HEK293T (cell line): Measurements from ENCODE around the gene TIE1.

Source experiments
- CTCF ChIA-PET: fragments of 350-600 bp; formaldehyde crosslinking; extraction: SDS; loops from one replicate; lab custom pipeline; 2021; ENCODE audit warnings: antibody characterized with exemption, inconsistent platforms; lab: Yijun Ruan, JAX
- POLR2A ChIA-PET: fragments of 350-600 bp; formaldehyde crosslinking; extraction: SDS; loops from one replicate; lab custom pipeline; 2020; ENCODE audit warnings: antibody characterized with exemption, inconsistent platforms; lab: Yijun Ruan, JAX
- DNase-seq: peaks from one replicate; pipeline ENCODE4 v3.0.0; 2012; ENCODE audit warnings: mixed read lengths; ENCODE audit errors: extremely low spot score
- ARNT ChIP-seq: fragments of 450-650 bp; IDR thresholded peaks from 2 replicates; pipeline ENCODE4 v1.6.1; 2017; ENCODE audit warnings: mild to moderate bottlenecking
- BHLHE40 ChIP-seq: fragments of 450-650 bp; IDR thresholded peaks from 2 replicates; pipeline ENCODE4 v1.6.1; 2016; ENCODE audit warnings: mild to moderate bottlenecking, moderate library complexity, borderline replicate concordance
- CTBP1 ChIP-seq: fragments of 450-650 bp; IDR thresholded peaks from 2 replicates; pipeline ENCODE4 v1.6.1; 2016; ENCODE audit warnings: borderline replicate concordance
- ELF4 ChIP-seq: fragments of 450-650 bp; IDR thresholded peaks from 2 replicates; pipeline ENCODE4 v1.6.1; 2017; ENCODE audit warnings: antibody characterized with exemption
- FOXA1 ChIP-seq: fragments of 450-650 bp; IDR thresholded peaks from 2 replicates; pipeline ENCODE4 v1.6.1; 2016; ENCODE audit warnings: mild to moderate bottlenecking
- FOXK2 ChIP-seq: fragments of 450-650 bp; IDR thresholded peaks from 2 replicates; pipeline ENCODE4 v1.6.1; 2016; ENCODE audit warnings: mild to moderate bottlenecking
- FOXM1 ChIP-seq: fragments of 450-650 bp; IDR thresholded peaks from 2 replicates; pipeline ENCODE4 v1.6.1; 2017; ENCODE audit warnings: mild to moderate bottlenecking, borderline replicate concordance
- HDGF ChIP-seq: fragments of 450-650 bp; IDR thresholded peaks from 2 replicates; pipeline ENCODE4 v1.6.1; 2017; ENCODE audit warnings: antibody characterized with exemption, borderline replicate concordance
- L3MBTL2 ChIP-seq: fragments of 450-650 bp; conservative IDR thresholded peaks from 2 replicates; pipeline ENCODE4 v1.6.1; 2016; ENCODE audit warnings: mild to moderate bottlenecking
- LEF1 ChIP-seq: fragments of 450-650 bp; IDR thresholded peaks from 2 replicates; pipeline ENCODE4 v1.6.1; 2017; ENCODE audit warnings: mild to moderate bottlenecking, borderline replicate concordance
- NFRKB ChIP-seq: fragments of 450-650 bp; IDR thresholded peaks from 2 replicates; pipeline ENCODE4 v1.6.1; 2016; ENCODE audit warnings: mild to moderate bottlenecking, moderate library complexity
- SP1 ChIP-seq: fragments of 450-650 bp; IDR thresholded peaks from 2 replicates; pipeline ENCODE4 v1.6.1; 2017
- SUZ12 ChIP-seq: fragments of 450-650 bp; IDR thresholded peaks from 2 replicates; pipeline ENCODE4 v1.6.1; 2016; ENCODE audit warnings: mild to moderate bottlenecking
- TARDBP ChIP-seq: fragments of 450-650 bp; IDR thresholded peaks from 2 replicates; pipeline ENCODE4 v1.6.1; 2016
- ZNF384 ChIP-seq: fragments of 450-650 bp; IDR thresholded peaks from 2 replicates; pipeline ENCODE4 v1.6.1; 2016
- TF ChIP-seq, protein P1 (sequence below): fragments of 450-650 bp; IDR thresholded peaks from 2 replicates; pipeline ENCODE4 v1.6.1; 2016

TIE1 gene

DNA sequence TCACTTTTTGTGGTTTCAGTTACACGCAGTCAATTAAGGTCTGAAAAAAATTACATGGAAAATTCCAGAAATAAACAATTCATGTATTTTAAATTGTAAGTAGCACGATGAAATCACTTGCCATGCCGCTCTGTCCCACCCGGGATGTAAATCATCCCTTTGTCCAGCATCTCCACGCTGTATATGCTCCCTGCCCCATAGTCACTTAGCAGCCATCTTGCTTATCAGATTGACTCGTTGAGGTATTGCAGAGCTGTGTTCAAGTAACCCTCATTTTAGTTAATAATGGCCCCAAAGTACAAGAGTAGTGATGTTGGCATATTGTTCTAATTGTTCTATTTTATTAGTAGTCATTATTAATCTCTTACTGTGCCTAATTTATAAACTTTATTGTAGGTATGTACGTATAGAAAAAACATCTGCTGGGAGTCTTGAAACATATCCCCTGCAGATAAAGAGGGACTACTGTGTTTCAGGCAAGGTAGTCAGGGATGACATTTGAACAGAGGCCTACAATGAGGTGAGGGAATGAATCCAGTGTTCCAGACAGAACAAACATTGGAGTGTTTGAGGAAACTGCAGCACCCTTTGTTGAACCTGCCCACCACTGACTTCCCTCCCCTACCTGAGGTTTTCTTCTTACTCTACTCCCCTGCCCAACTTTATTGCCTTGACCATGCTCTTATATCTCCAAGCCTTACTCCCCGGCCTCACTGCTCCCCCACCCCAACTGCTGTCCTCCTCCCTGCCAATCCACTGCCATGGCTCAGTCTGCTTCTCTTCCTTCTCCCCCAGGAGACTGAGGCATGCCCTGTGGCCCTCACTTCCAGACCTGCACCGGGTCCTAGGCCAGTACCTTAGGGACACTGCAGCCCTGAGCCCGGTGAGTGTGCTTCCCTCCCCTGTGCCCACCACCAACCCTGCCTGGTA is 50.9 kb downstream of the TIE1 start:
- POLR2A ChIA-PET = interaction anchor here (0.8 kb wide), 1 partner anchor 37 kb away, joined by 3 read pairs; no protein-coding TSS in a partner anchor
- DNase-seq = no peak
- TF ChIP-seq NFRKB (no peak), TARDBP (no peak), LEF1 (no peak), ARNT (no peak), FOXM1 (no peak), L3MBTL2 (no peak), ELF4 (no peak), SP1 (no peak), ZNF384 (no peak), HDGF (no peak), BHLHE40 (no peak), CTBP1 (no peak), SUZ12 (no peak), FOXA1 (no peak), FOXK2 (no peak)
- TF ChIP-seq, protein P1, sequence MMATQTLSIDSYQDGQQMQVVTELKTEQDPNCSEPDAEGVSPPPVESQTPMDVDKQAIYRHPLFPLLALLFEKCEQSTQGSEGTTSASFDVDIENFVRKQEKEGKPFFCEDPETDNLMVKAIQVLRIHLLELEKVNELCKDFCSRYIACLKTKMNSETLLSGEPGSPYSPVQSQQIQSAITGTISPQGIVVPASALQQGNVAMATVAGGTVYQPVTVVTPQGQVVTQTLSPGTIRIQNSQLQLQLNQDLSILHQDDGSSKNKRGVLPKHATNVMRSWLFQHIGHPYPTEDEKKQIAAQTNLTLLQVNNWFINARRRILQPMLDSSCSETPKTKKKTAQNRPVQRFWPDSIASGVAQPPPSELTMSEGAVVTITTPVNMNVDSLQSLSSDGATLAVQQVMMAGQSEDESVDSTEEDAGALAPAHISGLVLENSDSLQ = no peak
- CTCF ChIA-PET = no interaction called here

DNA sequence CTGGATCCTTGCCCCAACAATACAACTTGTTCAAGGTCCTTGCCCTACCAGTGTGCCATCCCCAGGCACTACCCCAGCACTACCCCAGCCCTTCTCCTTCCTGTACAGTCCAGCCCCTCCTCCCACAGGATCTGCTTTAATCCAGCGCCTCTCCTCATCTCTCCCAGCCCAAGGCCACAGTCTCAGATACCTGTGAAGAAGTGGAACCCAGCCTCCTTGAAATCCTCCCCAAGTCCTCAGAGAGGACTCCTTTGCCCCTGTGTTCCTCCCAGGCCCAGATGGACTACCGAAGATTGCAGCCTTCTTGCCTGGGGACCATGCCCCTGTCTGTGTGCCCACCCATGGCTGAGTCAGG is 51.5 kb downstream of the TIE1 start:
- CTCF ChIA-PET = no interaction called here

DNA sequence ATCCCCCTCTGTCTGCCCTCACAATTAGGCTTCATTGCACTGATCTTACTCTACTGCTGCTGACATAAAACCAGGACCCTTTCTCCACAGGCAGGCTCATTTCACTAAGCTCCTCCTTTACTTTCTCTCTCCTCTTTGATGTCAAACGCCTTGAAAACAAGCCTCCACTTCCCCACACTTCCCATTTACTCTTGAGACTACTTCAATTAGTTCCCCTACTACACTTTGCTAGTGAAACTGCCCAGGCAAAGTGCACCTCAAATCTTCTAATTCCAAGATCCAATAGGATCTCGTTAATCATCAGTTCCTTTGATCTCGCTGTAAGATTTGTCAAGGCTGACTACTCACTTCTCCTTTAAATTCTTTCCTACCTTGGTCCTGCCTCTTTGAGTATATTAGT is 52.1 kb downstream of the TIE1 start:
- POLR2A ChIA-PET = interaction anchor here (1.1 kb wide), 1 partner anchor 297 kb away, joined by 3 read pairs; the partner anchor contains the start of gene KDM4A
- CTCF ChIA-PET = no interaction called here
- no peak for DNase-seq
- TF ChIP-seq ELF4 (no peak), ARNT (no peak), TARDBP (no peak), ZNF384 (no peak), FOXA1 (no peak), LEF1 (no peak), FOXM1 (no peak), CTBP1 (no peak), HDGF (no peak), L3MBTL2 (no peak), NFRKB (no peak), FOXK2 (no peak), BHLHE40 (no peak)

More for the DNA sequence above, 51.5 kb downstream of the TIE1 start:
- no peak for TF ChIP-seq BHLHE40
- no peak for TF ChIP-seq SUZ12
- no peak for TF ChIP-seq ARNT
- no peak for TF ChIP-seq CTBP1
- TF ChIP-seq SP1 = no peak
- TF ChIP-seq FOXK2 = no peak
- no peak for TF ChIP-seq ZNF384
- TF ChIP-seq L3MBTL2 = no peak
- no peak for TF ChIP-seq TARDBP
- TF ChIP-seq LEF1 = no peak
- no peak for TF ChIP-seq HDGF
- no peak for TF ChIP-seq FOXM1
- no peak for TF ChIP-seq FOXA1
- TF ChIP-seq ELF4 = no peak
- no peak for TF ChIP-seq NFRKB
- TF ChIP-seq, protein P1 = no peak
- no peak for DNase-seq
- POLR2A ChIA-PET = interaction anchor here (1.1 kb wide), 1 partner anchor 298 kb away, joined by 3 read pairs; the partner anchor contains the start of gene KDM4A

DNA sequence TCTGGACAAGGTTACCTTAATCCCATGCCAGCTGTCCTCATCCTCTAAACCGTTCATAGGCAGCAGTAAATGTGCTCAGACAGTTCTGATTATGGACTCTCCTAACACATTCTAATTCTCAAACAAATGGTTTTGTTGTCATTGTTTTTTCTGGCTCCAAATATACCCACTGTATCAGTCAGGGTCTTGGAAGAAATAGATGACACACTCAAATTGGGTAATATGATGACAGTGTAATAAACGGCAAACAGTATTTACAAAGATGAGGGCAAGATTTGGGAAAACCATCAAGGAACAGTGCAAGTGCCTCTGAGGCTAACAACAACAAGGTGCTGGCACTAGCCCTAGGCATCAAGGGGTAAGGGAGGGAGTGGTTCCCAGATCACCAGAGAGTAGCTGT is 53.7 kb downstream of the TIE1 start:
- no peak for DNase-seq

DNA sequence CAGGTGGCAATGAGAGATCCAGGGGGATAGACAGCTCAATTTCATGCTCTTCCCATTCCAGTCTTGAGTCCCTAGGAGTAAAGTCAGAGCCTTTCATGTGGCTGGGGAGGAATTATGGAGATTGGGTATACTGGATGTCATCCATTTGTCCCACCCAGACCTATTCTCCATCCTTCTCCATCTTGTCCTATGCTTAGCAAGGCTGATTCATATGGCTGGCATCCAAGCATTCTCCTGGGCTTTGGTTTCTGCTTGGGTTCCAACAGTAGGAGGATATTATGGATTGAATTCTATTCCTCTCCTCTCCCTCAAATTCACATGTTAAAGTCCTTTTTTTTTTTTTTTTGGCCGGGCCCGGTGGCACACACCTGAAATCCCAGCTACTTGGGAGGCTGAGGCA is 54.2 kb downstream of the TIE1 start:
- ChIA-PET POLR2A (no interaction called here), CTCF (no interaction called here)
- TF ChIP-seq SP1 (no peak), ZNF384 (no peak), TARDBP (no peak)
- DNase-seq = no peak

More for the DNA sequence above, 53.7 kb downstream of the TIE1 start:
- no peak for TF ChIP-seq ELF4
- no peak for TF ChIP-seq LEF1
- no peak for TF ChIP-seq FOXK2
- no peak for TF ChIP-seq TARDBP
- TF ChIP-seq HDGF = no peak
- TF ChIP-seq NFRKB = no peak
- no peak for TF ChIP-seq ZNF384
- no peak for TF ChIP-seq FOXM1
- TF ChIP-seq, protein P1 = no peak
- TF ChIP-seq CTBP1 = no peak
- TF ChIP-seq BHLHE40 = no peak
- TF ChIP-seq ARNT = no peak
- no peak for TF ChIP-seq FOXA1
- POLR2A ChIA-PET = interaction anchor here (1.0 kb wide), 1 partner anchor 14 kb away, joined by 3 read pairs; no protein-coding TSS in a partner anchor
- CTCF ChIA-PET = no interaction called here
